ENCODE data around the gene AFMID. TPM values are rescaled to one million over a fixed set of nuclear protein-coding genes. Genes with fewer than 3 reads are reported as not detected.

AFMID gene
- total and polyA plus RNA-seq, 9 of the 15 experiments (the other 6 are each of a cell fraction or from before 2014, with no cell fraction given), result 62.1 to 188 (median 74.4) TPM

DNA sequence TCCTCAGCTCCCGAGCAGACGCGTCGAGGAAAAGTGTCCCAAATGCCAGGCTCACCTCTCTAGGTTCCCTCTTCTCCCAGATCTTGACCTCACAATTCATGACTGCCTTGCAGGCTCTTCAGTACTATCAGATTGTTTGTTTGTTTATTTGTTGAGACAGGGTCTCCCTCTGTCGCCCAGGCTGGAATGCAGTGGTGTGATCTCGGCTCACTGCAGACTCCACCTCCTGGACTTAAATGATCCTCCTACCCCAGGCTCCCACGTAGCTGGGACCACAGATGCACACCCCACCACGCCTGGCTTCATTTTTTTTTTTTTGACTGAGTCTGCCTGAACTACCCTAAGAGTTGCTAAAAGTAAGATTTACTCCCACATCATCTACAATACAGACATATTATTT is 60.1 kb downstream of the AFMID start:
- ChIA-PET CTCF (ENCODE audit: low intra/inter-chr PET ratio) (no interaction called here), POLR2A (interaction anchor here (0.7 to 1.8 kb wide), 6 partner anchors 10 to 99 kb away, joined by 3 to 5 read pairs (median 4); no protein-coding TSS in a partner anchor)
- intact Hi-C loops (cut with micrococcal nuclease) (no loop called here), in situ Hi-C loops (cut with MboI) (no loop called here)
- H3K4me1 ChIP-seq (replicated peaks in 1 of 2; ENCODE audit: control insufficient read depth in 2 of 2, insufficient read depth in 2 of 2, low read length in 2 of 2), result peaks cover 16 to 44% of the 10 kb centered on the region in 2 experiments; a peak in 4 of 5 replicates
- H3K27me3 ChIP-seq (ENCODE audit: control insufficient read depth in 2 of 2, insufficient read depth in 2 of 2, low read length in 2 of 2), result no peaks in the 10 kb centered on the region
- H4K20me1 ChIP-seq (replicated peaks; ENCODE audit: control insufficient read depth, insufficient read depth, low read length), result no peaks in the 10 kb centered on the region
- TF ChIP-seq EZH2 (IDR thresholded peaks at IDR 0.05; ENCODE audit: borderline replicate concordance, low read depth, low read length) (no peak), SMAD1 (IDR thresholded peaks at IDR 0.05; ENCODE audit: low read depth, low read length, partially characterized antibody) (no peak), ZNF583 (CRISPR knock-in tag; IDR thresholded peaks at IDR 0.05) (no peak), MECOM (CRISPR knock-in tag; IDR thresholded peaks at IDR 0.05) (no peak), GABPB2 (CRISPR knock-in tag; conservative IDR thresholded peaks at IDR 0.05) (no peak)
- TF ChIP-seq, protein P1, sequence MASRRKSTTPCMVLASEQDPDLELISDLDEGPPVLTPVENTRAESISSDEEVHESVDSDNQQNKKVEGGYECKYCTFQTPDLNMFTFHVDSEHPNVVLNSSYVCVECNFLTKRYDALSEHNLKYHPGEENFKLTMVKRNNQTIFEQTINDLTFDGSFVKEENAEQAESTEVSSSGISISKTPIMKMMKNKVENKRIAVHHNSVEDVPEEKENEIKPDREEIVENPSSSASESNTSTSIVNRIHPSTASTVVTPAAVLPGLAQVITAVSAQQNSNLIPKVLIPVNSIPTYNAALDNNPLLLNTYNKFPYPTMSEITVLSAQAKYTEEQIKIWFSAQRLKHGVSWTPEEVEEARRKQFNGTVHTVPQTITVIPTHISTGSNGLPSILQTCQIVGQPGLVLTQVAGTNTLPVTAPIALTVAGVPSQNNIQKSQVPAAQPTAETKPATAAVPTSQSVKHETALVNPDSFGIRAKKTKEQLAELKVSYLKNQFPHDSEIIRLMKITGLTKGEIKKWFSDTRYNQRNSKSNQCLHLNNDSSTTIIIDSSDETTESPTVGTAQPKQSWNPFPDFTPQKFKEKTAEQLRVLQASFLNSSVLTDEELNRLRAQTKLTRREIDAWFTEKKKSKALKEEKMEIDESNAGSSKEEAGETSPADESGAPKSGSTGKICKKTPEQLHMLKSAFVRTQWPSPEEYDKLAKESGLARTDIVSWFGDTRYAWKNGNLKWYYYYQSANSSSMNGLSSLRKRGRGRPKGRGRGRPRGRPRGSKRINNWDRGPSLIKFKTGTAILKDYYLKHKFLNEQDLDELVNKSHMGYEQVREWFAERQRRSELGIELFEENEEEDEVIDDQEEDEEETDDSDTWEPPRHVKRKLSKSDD (conservative IDR thresholded peaks at IDR 0.05; ENCODE audit: low read length), result no peak
- ATAC-seq (no peak), DNase-seq (ENCODE audit: extremely low read depth in 1 of 4, low spot score in 3 of 4) (no peak), FAIRE-seq (peak; percentile 67)
- no peaks in the 10 kb centered on the region for H3K9me1 ChIP-seq (ENCODE audit: control insufficient read depth, insufficient read depth, low read length)
- no peaks in the 10 kb centered on the region for H3K9me3 ChIP-seq (replicated peaks; ENCODE audit: control insufficient read depth, insufficient read depth, low read depth, low read length)
- peak overlapping the region; percentile 42; the same call in 1 of the 3 replicates for H3K27ac ChIP-seq (ENCODE audit: extremely low read depth, low read depth, low read length)
- 47% methylated on average over 8 of the region's 8 CpGs for WGBS (ENCODE audit: insufficient coverage, low coverage, missing lambda C conversion rate)
- no TSS peak for BruUV-seq (replicated peaks)
- H2AFZ ChIP-seq (ENCODE audit: low read depth, low read length), result peak overlapping the region; percentile 88
- no peaks in the 10 kb centered on the region for H3K79me2 ChIP-seq (ENCODE audit: control insufficient read depth, insufficient read depth, low read length)
- H3K36me3 ChIP-seq (ENCODE audit: control insufficient read depth, insufficient read depth, low read length), result no peaks in the 10 kb centered on the region
- no peak overlapping the region; the same call in 1 of the 2 replicates for H3K4me2 ChIP-seq (ENCODE audit: insufficient read depth, low read length)
- H3K4me3 ChIP-seq, result no peak overlapping the region
- 0 out of 4 replicates have a peak overlapping the region, but pooled peaks of 1 of the 2 experiments have one; percentile 17 for H3K9ac ChIP-seq (ENCODE audit: insufficient read depth in 1 of 2, low read depth in 2 of 2, low read length in 2 of 2)
